IMR-90 (cell line): ENCODE results near the gene PCMTD2. TPM values are rescaled to one million over a fixed set of nuclear protein-coding genes. Genes with fewer than 3 reads are reported as not detected.
A peak's percentile ranks its signal among the peaks of the same experiment; 100 is the strongest.

Source experiments
- ATAC-seq: fragments of 200-7000 bp; cut with Tn5 transposase; 2 replicates; pipeline ENCODE4 v1.9.1; 2020; ENCODE audit warnings: low read depth, mild to moderate bottlenecking, moderate library complexity
- BruUV-seq: library from RNA; stranded (reverse); fragments of 400-500 nt; replicated peaks from 2 replicates; lab custom pipeline; 2021; lab: Mats Ljungman, UMichigan
- CTCF ChIA-PET: fragments of 300-600 bp; formaldehyde crosslinking; extraction: SDS; loops from one replicate; lab custom pipeline; 2021; ENCODE audit warnings: antibody characterized with exemption; lab: Yijun Ruan, JAX
- POLR2A ChIA-PET: fragments of 300-600 bp; sonication (Branson Sonifier 250); formaldehyde crosslinking; loops from one replicate; lab custom pipeline; 2022; ENCODE audit warnings: antibody characterized with exemption; ENCODE audit not compliant: unreplicated experiment; lab: Charles Lee
- DNase-seq: peaks from one replicate; pipeline ENCODE4 v3.0.0; 2013
- H2AFZ ChIP-seq: replicated peaks from 2 replicates; pipeline ENCODE3; 2013; ENCODE audit warnings: low read length, mild to moderate bottlenecking; ENCODE audit not compliant: poor library complexity
- H2AK5ac ChIP-seq: 2 replicates; pipeline ENCODE4 v1.6.1; 2013; ENCODE audit warnings: low read depth, low read length, inconsistent platforms
- H2AK9ac ChIP-seq: replicated peaks from 2 replicates; pipeline ENCODE3; 2013; ENCODE audit warnings: mild to moderate bottlenecking, low read depth, low read length, moderate library complexity; ENCODE audit not compliant: poor library complexity
- H2BK120ac ChIP-seq: 2 replicates; pipeline ENCODE4 v1.6.1; 2013; ENCODE audit warnings: low read depth, low read length, inconsistent platforms
- H2BK15ac ChIP-seq: 3 replicates; pipeline ENCODE4 v1.6.1; 2013; ENCODE audit warnings: low read depth, low read length, inconsistent platforms
- H2BK20ac ChIP-seq: 2 replicates; pipeline ENCODE4 v1.6.1; 2013; ENCODE audit warnings: low read depth, mild to moderate bottlenecking, inconsistent platforms, low read length, moderate library complexity
- H2BK5ac ChIP-seq: 2 replicates; pipeline ENCODE4 v1.6.1; 2013; ENCODE audit warnings: mild to moderate bottlenecking, low read depth, low read length, inconsistent platforms; ENCODE audit not compliant: poor library complexity, severe bottlenecking
- H3K14ac ChIP-seq: replicated peaks from 2 replicates; pipeline ENCODE4 v1.6.1; 2013; ENCODE audit warnings: low read depth, low read length, inconsistent platforms
- H3K18ac ChIP-seq: 2 replicates; pipeline ENCODE4 v1.6.1; 2013; ENCODE audit warnings: low read depth, low read length, control low read depth
- H3K23ac ChIP-seq: 2 replicates; pipeline ENCODE4 v1.6.1; 2013; ENCODE audit warnings: low read depth, low read length, inconsistent platforms
- H3K27ac ChIP-seq: 2 replicates; pipeline ENCODE4 v1.5.1; 2013; ENCODE audit warnings: mild to moderate bottlenecking, control low read depth, low read length; ENCODE audit not compliant: insufficient read depth
- H3K27me3 ChIP-seq: 2 replicates; pipeline ENCODE4 v1.6.1; 2013; ENCODE audit warnings: low read length; ENCODE audit not compliant: control insufficient read depth, insufficient read depth
- H3K36me3 ChIP-seq: 2 replicates; pipeline ENCODE4 v1.6.1; 2013; ENCODE audit warnings: low read length, mixed read lengths; ENCODE audit not compliant: control insufficient read depth, insufficient read depth
- H3K4ac ChIP-seq: 2 replicates; pipeline ENCODE4 v1.6.1; 2013; ENCODE audit warnings: low read depth, low read length, inconsistent platforms
- H3K4me1 ChIP-seq: 2 replicates; pipeline ENCODE4 v1.6.1; 2013; ENCODE audit warnings: low read length, mixed read lengths; ENCODE audit not compliant: control insufficient read depth, insufficient read depth
- H3K4me2 ChIP-seq: 2 replicates; pipeline ENCODE4 v1.6.1; 2013; ENCODE audit warnings: low read depth, mild to moderate bottlenecking, control low read depth, low read length, moderate library complexity
- H3K4me3 ChIP-seq: 2 replicates; pipeline ENCODE4 v1.5.1; 2013; ENCODE audit warnings: low read depth, mild to moderate bottlenecking, control low read depth, low read length, moderate library complexity; ENCODE audit not compliant: insufficient read depth
- H3K56ac ChIP-seq: 2 replicates; pipeline ENCODE4 v1.6.1; 2013; ENCODE audit warnings: low read length, inconsistent platforms; ENCODE audit not compliant: insufficient read depth; ENCODE audit errors: extremely low read depth
- H3K79me1 ChIP-seq, 2 experiments: 2 replicates each; pipeline ENCODE4 v1.6.1; 2013; ENCODE audit warnings: low read length in 2 of 2, inconsistent platforms in 1 of 2, low read depth in 1 of 2
- H3K9ac ChIP-seq: 2 replicates; pipeline ENCODE4 v1.6.1; 2013; ENCODE audit warnings: low read depth, low read length, control low read depth
- H3K9me1 ChIP-seq: 2 replicates; pipeline ENCODE4 v1.6.1; 2013; ENCODE audit warnings: low read length, inconsistent platforms; ENCODE audit not compliant: insufficient read depth
- H3K9me3 ChIP-seq: 2 replicates; pipeline ENCODE4 v1.6.1; 2013; ENCODE audit warnings: low read length; ENCODE audit not compliant: control insufficient read depth, insufficient read depth
- H4K20me1 ChIP-seq: 2 replicates; pipeline ENCODE4 v1.6.1; 2013; ENCODE audit warnings: low read length, inconsistent platforms; ENCODE audit not compliant: insufficient read depth
- H4K5ac ChIP-seq: 2 replicates; pipeline ENCODE4 v1.6.1; 2013; ENCODE audit warnings: mild to moderate bottlenecking, low read depth, low read length, control low read depth
- H4K8ac ChIP-seq, 2 experiments: 2 replicates each; pipeline ENCODE4 v1.6.1; 2013; ENCODE audit warnings: low read depth in 2 of 2, low read length in 2 of 2, control low read depth in 1 of 2, inconsistent platforms in 1 of 2
- H4K91ac ChIP-seq: 2 replicates; pipeline ENCODE4 v1.6.1; 2013; ENCODE audit warnings: low read depth, low read length, inconsistent platforms; ENCODE audit not compliant: insufficient read depth
- BHLHE40 ChIP-seq: fragments of 150-350 bp; IDR thresholded peaks from 2 replicates; pipeline ENCODE4 v1.6.1; 2016; ENCODE audit warnings: mild to moderate bottlenecking, low read depth, low read length
- CEBPB ChIP-seq: IDR thresholded peaks from 2 replicates; pipeline ENCODE4 v1.6.1; 2012; ENCODE audit warnings: low read depth, low read length, improper control_type of control experiment
- CHD1 ChIP-seq: IDR thresholded peaks from 2 replicates; pipeline ENCODE4 v1.6.1; 2012; ENCODE audit warnings: low read depth, low read length, improper control_type of control experiment
- ELK1 ChIP-seq: fragments of 150-350 bp; IDR thresholded peaks from 2 replicates; pipeline ENCODE4 v1.6.1; 2016; ENCODE audit warnings: low read depth, mild to moderate bottlenecking, low read length, moderate library complexity, borderline replicate concordance
- MAFK ChIP-seq: IDR thresholded peaks from 2 replicates; pipeline ENCODE4 v1.6.1; 2012; ENCODE audit warnings: low read depth, low read length, improper control_type of control experiment
- MAZ ChIP-seq: IDR thresholded peaks from 2 replicates; pipeline ENCODE4 v1.6.1; 2012; ENCODE audit warnings: low read depth, mild to moderate bottlenecking, low read length, improper control_type of control experiment, moderate library complexity, borderline replicate concordance
- MXI1 ChIP-seq: IDR thresholded peaks from 2 replicates; pipeline ENCODE4 v1.6.1; 2012; ENCODE audit warnings: low read depth, mild to moderate bottlenecking, low read length, moderate library complexity, borderline replicate concordance
- NFE2L2 ChIP-seq: fragments of 150-350 bp; IDR thresholded peaks from 2 replicates; pipeline ENCODE4 v1.6.1; 2016; ENCODE audit warnings: low read depth, mild to moderate bottlenecking, low read length
- RCOR1 ChIP-seq: IDR thresholded peaks from 2 replicates; pipeline ENCODE4 v1.6.1; 2012; ENCODE audit warnings: mild to moderate bottlenecking, low read length, improper control_type of control experiment; ENCODE audit not compliant: insufficient replicate concordance
- RFX5 ChIP-seq: IDR thresholded peaks from 2 replicates; pipeline ENCODE4 v1.8.0; 2012; ENCODE audit warnings: low read depth, mild to moderate bottlenecking, low read length, moderate library complexity
- SMC3 ChIP-seq: fragments of 150-350 bp; IDR thresholded peaks from 2 replicates; pipeline ENCODE4 v1.6.1; 2016; ENCODE audit warnings: low read depth, mild to moderate bottlenecking, antibody characterized with exemption, low read length, moderate library complexity
- WGBS, 2 experiments: methylation state at CpG; one replicate each; pipeline versions ENCODE4 v1.1.5 to v1.1.7; 2013; ENCODE audit warnings: missing lambda C conversion rate in 2 of 2; ENCODE audit not compliant: insufficient read length in 1 of 2; ENCODE audit errors: extremely low coverage in 2 of 2; 5-methylcytosine and 5-hydroxymethylcytosine counted together
- dilution Hi-C: fragments of 300-500 bp; cut with HindIII; formaldehyde crosslinking; loops from one replicate; pipeline ENCODE4 v1.14.3; 2018; ENCODE audit warnings: low sequenced_read_pairs; ENCODE audit not compliant: unreplicated experiment
- in situ Hi-C: fragments of 300-500 bp; cut with MboI; formaldehyde crosslinking; loops from 3 replicates; pipeline ENCODE4 v1.14.3; 2019; ENCODE audit warnings: low sequenced_read_pairs, inconsistent platforms, mixed read lengths
- intact Hi-C: fragments of 100-400 bp; cut with micrococcal nuclease; formaldehyde crosslinking; loops from 2 replicates; pipeline ENCODE4 v1.10.0; 2022
- polyA plus RNA-seq, 3 experiments: library from polyadenylated mRNA; depleted of rRNA; stranded (reverse); fragments of >200 nt; gene quantifications; 2 replicates each; pipeline ENCODE4 v1.2.3, GENCODE V29; 2012; ENCODE audit warnings: low replicate concordance in 1 of 3
- total RNA-seq: library from RNA; depleted of rRNA; stranded (reverse); fragments of >200 nt; gene quantifications from 2 replicates; pipeline ENCODE4 v1.2.3, GENCODE V29; 2012
- TF ChIP-seq, protein P1 (sequence below): fragments of 150-350 bp; IDR thresholded peaks from 2 replicates; pipeline ENCODE4 v1.6.1; 2017; ENCODE audit warnings: mild to moderate bottlenecking, antibody characterized with exemption, low read length, low read depth
- TF ChIP-seq, protein P2 (sequence below): conservative IDR thresholded peaks from 2 replicates; pipeline ENCODE4 v1.5.1; 2012; ENCODE audit warnings: mild to moderate bottlenecking, low read depth, low read length, improper control_type of control experiment

The PCMTD2 gene
- total and polyA plus RNA-seq, 2 of the 4 experiments (the other 2 are of a cell fraction): 23.6 to 28.3 TPM

DNA sequence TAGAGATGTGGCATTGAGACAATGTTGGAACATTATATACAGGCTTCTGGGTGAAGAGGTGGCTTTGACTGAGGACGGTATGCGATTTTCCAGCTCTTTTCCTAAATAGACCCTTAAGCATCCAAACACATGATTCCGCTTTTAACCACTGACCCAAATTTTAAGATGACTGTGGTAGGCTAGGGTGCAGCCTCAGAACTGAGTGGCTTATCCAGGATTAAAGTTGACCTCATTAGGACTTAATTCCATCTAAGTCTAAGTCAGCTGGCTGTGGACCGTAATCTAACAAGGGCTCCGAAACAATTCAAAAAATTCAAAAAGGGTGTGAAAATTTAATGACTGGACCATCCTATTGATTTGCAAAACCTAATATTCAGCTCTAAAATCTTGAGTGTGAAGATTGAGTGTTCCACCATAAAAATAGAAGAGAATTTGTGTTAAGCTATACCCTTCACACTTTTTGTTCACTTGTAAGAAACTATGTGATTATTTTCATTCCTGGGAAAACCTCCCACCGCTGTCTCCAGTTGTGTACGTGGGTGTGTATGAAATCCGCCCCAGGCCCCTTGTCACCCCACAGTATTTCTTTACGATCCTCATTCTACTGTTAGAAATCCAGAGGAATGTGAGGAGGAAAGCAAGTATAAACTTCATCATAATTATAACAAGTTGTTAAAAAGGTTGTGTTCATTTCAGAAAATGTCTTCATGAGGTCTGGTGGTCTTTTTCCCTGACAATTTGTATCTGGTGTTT is 2.7 kb downstream of the PCMTD2 start:
- WGBS, 2 experiments: no CpG with 5 or more reads among the region's 9 CpGs
- Histone ChIP-seq H3K4ac (no peak overlapping the region), H3K18ac (no peak overlapping the region), H3K14ac (no peak overlapping the region), H2BK15ac (no peak overlapping the region), H4K8ac (no peak overlapping the region), H3K9me3 (no peaks in the 10 kb centered on the region), H4K5ac (no peak overlapping the region), H4K91ac (no peak overlapping the region), H3K4me3 (no peak overlapping the region), H3K9me1 (peaks cover 3% of the 10 kb centered on the region; the same call in 1 of the 2 replicates), H2AFZ (no peak overlapping the region), H2BK5ac (no peak overlapping the region), H3K9ac (no peak overlapping the region), H3K4me2 (no peak overlapping the region), H2BK20ac (no peak overlapping the region), H3K27ac (no peak overlapping the region), H3K56ac (no peak overlapping the region), H2AK5ac (no peak overlapping the region), H3K36me3 (peaks cover 8% of the 10 kb centered on the region; the same call in 1 of the 2 replicates), H2BK120ac (no peak overlapping the region), H3K27me3 (no peaks in the 10 kb centered on the region), H3K23ac (no peak overlapping the region), H3K4me1 (peaks cover 17% of the 10 kb centered on the region), H3K79me1 (peaks cover 39 to 41% of the 10 kb centered on the region in 2 experiments), H4K20me1 (no peaks in the 10 kb centered on the region), H2AK9ac (no peak overlapping the region)
- in situ Hi-C loops: no loop called here
- TSS peak; percentile 24 for BruUV-seq
- TF ChIP-seq CEBPB (no peak), RFX5 (no peak), CHD1 (no peak), BHLHE40 (no peak), RCOR1 (no peak), ELK1 (no peak), MAZ (no peak), NFE2L2 (no peak), MXI1 (no peak), SMC3 (no peak), MAFK (no peak)
- TF ChIP-seq, protein P1, sequence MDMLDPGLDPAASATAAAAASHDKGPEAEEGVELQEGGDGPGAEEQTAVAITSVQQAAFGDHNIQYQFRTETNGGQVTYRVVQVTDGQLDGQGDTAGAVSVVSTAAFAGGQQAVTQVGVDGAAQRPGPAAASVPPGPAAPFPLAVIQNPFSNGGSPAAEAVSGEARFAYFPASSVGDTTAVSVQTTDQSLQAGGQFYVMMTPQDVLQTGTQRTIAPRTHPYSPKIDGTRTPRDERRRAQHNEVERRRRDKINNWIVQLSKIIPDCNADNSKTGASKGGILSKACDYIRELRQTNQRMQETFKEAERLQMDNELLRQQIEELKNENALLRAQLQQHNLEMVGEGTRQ: no peak
- TF ChIP-seq, protein P2, sequence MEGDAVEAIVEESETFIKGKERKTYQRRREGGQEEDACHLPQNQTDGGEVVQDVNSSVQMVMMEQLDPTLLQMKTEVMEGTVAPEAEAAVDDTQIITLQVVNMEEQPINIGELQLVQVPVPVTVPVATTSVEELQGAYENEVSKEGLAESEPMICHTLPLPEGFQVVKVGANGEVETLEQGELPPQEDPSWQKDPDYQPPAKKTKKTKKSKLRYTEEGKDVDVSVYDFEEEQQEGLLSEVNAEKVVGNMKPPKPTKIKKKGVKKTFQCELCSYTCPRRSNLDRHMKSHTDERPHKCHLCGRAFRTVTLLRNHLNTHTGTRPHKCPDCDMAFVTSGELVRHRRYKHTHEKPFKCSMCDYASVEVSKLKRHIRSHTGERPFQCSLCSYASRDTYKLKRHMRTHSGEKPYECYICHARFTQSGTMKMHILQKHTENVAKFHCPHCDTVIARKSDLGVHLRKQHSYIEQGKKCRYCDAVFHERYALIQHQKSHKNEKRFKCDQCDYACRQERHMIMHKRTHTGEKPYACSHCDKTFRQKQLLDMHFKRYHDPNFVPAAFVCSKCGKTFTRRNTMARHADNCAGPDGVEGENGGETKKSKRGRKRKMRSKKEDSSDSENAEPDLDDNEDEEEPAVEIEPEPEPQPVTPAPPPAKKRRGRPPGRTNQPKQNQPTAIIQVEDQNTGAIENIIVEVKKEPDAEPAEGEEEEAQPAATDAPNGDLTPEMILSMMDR: no peak
- ChIA-PET POLR2A (no interaction called here), CTCF (interaction anchor here (0.6 to 1.2 kb wide), 3 partner anchors 9 to 35 kb away, joined by 3 to 4 read pairs (median 3); no protein-coding TSS in a partner anchor)
- intact Hi-C loops: no loop called here
- no peak for DNase-seq
- no peak for ATAC-seq
- dilution Hi-C loops: no loop called here
